OCI-LY3 (cell line): ENCODE data around the gene MCF2L2.

Experiments
- EZH2phosphoT487 ChIP-seq: fragments of 200-600 bp; shearing (Covaris generic); IDR thresholded peaks from 2 replicates; pipeline ENCODE4 v1.6.1; 2018; ENCODE audit warnings: antibody characterized with exemption, mixed run types, low read depth
- TF ChIP-seq, protein P1 (sequence below): fragments of 200-600, 300-600 bp; sonication (generic); IDR thresholded peaks from 2 replicates; pipeline ENCODE4 v1.5.1; 2014; ENCODE audit warnings: antibody characterized with exemption, low read length, low read depth

DNA sequence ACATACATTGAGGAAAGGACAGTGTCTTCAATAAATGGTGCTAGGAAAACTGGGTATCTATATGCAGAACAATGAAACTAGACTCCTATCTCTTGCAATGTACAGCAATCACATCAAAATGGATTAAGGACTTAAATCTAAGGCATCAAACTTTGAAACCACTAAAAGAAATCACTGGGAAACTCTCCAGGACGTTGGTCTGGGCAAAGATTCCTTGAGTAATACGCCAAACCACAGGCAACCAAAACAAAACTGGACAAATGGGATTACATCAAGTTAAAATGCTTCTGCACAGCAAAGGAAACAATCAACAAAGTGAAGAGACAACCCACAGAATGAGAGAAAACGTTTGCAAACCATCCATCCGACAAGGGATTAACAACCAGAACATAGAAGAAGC is 280.4 kb downstream of the MCF2L2 start:
- TF ChIP-seq, protein P1, sequence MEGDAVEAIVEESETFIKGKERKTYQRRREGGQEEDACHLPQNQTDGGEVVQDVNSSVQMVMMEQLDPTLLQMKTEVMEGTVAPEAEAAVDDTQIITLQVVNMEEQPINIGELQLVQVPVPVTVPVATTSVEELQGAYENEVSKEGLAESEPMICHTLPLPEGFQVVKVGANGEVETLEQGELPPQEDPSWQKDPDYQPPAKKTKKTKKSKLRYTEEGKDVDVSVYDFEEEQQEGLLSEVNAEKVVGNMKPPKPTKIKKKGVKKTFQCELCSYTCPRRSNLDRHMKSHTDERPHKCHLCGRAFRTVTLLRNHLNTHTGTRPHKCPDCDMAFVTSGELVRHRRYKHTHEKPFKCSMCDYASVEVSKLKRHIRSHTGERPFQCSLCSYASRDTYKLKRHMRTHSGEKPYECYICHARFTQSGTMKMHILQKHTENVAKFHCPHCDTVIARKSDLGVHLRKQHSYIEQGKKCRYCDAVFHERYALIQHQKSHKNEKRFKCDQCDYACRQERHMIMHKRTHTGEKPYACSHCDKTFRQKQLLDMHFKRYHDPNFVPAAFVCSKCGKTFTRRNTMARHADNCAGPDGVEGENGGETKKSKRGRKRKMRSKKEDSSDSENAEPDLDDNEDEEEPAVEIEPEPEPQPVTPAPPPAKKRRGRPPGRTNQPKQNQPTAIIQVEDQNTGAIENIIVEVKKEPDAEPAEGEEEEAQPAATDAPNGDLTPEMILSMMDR: no peak
- no peak for TF ChIP-seq EZH2phosphoT487
